HG02981 (cell line): ENCODE results near the gene CHST11.

Experiments used
- ATAC-seq: cut with Tn5 transposase; IDR thresholded peaks from one replicate; pipeline ENCODE4 v1.9.1; 2021; ENCODE audit warnings: mild to moderate bottlenecking, moderate library complexity; ENCODE audit not compliant: unreplicated experiment

The CHST11 gene

GRCh38 chr12:104707794-104708558, 251.2 kb downstream of the CHST11 start:
- ATAC-seq = no peak

DNA sequence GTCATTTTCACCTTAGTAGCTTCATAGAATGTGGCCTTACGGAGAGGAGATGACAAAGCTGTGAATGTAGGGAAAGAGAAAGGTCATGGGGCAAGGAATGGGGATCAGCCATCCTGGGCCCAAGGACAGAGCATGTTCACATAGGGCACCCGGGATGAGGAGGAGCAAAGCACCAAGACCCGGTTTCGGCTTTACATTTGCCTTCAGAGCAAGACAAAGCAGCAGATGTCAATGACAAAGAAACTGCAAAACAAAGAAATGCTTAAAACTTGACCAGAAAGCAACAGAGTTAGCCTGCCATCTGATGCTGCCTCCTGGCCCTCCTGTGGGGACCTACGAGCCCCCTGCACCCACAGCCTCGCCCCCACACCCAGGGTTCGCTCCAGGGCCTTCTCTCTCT, 252.1 kb downstream of the CHST11 start:
- no peak for ATAC-seq

GRCh38 chr12:104709692-104710435, 253.1 kb downstream of the CHST11 start:
- ATAC-seq = no peak

GRCh38 chr12:104710940-104711689, 254.4 kb downstream of the CHST11 start:
- no peak for ATAC-seq

- ATAC-seq = no peak
These were observed 255.7 kb downstream of the CHST11 start for GRCh38 chr12:104712477-104712876.

DNA sequence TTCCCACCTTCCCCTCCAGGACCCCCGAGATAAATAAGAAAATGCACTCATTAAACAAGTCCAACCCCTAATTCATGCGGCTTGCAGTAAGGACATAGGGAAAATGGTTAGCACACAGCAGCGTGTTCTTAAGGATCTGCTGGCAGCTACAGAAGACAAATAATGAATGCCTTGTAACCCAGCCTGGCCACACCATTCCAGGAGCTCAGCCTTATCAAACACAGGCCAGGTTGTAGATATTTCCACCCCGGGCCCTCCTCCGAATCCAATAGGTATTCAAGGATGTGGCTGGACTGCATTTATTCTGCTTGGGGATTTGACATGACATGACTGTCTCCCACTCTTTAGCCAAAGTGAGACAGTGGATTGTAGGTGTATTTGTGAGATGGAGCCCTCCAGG, 256.2 kb downstream of the CHST11 start:
- ATAC-seq = no peak

DNA sequence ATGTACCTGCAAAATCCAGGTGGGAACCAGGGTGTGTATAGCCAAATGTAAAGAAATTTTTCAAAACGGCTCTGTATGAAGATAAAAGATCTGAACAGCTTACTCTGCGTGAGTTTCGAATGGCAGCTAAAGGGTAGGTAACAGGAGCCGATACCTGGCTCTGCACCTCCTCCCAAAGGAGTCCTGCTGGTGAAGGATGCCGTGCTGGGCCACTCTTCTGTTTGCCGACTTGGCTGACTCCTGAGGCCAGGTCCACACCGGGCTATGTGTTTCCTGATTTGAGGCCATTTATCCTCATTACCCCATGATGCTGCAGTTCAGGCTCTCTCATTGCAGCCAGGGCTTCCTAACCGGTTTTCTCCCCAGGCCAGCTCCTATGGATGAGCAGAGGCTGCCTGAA, 256.7 kb downstream of the CHST11 start:
- ATAC-seq = no peak

DNA sequence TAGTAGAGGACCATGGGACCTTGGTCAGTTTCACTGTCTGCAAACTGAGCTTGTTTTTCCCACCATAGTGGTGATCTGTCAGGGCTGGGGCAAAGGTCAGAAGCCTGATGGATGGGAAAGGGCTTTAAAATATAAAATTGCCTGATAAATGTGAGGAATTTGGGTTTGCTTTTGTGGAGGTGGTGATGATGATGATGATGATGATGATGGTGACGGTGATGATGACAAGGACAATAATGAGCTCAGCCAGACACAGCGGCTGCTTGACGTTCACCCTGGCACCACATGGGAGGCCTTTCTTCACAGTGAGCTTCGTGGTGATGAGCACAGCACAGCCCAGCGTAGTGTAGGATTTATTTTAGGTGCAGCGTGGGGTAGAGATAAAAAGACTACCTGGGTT, 257.6 kb downstream of the CHST11 start:
- no peak for ATAC-seq

GRCh38 chr12:104716172-104716571, 259.4 kb downstream of the CHST11 start:
- no peak for ATAC-seq

GRCh38 chr12:104718304-104718929, 261.7 kb downstream of the CHST11 start:
- no peak for ATAC-seq

GRCh38 chr12:104719700-104720338, 263.1 kb downstream of the CHST11 start:
- ATAC-seq = peak; percentile 7

GRCh38 chr12:104720339-104721038, 263.7 kb downstream of the CHST11 start:
- peak; percentile 46 for ATAC-seq

- ATAC-seq = no peak
These were observed 264.3 kb downstream of the CHST11 start for GRCh38 chr12:104721039-104721405.

DNA sequence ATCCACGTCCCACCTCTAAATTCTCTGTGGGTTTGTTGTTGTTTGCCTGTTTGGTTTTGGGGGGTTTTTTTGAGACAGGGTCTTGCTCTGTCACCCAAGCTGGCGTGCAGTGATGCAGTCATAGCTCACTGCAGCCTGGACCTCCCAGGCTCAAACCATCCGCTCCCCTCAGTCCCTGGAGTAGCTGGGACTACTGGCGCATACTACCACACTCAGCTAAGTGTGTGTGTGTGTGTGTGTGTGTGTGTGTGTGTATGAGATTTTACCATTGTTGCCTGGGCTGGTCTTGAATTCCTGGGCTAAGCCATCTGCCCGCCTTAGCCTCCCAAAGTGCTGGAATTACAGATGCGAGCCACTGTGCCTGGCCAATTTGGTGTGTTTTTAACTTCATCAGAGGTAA, 265.2 kb downstream of the CHST11 start:
- ATAC-seq = no peak

- ATAC-seq = peak; percentile 37
These were observed 266.1 kb downstream of the CHST11 start for GRCh38 chr12:104722601-104723534.

DNA sequence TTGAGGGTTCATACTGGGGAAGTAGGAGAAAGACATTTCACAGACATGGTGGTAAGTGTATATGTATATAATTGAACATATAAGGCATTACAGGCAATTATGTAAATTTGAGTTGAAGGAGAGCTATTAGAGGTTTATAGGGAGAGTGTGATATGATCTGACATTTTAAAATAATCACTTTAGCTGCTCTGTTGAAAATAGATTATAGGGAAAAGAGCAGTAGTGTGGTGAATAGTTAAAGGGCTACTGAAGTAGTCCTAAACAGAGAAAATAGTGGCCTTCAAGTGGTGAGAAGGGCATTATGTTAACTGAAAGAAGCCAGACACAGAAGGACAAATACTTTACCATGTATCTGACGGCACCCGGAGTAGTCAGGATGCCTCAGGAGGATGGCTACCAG, 267.1 kb downstream of the CHST11 start:
- ATAC-seq = no peak

DNA sequence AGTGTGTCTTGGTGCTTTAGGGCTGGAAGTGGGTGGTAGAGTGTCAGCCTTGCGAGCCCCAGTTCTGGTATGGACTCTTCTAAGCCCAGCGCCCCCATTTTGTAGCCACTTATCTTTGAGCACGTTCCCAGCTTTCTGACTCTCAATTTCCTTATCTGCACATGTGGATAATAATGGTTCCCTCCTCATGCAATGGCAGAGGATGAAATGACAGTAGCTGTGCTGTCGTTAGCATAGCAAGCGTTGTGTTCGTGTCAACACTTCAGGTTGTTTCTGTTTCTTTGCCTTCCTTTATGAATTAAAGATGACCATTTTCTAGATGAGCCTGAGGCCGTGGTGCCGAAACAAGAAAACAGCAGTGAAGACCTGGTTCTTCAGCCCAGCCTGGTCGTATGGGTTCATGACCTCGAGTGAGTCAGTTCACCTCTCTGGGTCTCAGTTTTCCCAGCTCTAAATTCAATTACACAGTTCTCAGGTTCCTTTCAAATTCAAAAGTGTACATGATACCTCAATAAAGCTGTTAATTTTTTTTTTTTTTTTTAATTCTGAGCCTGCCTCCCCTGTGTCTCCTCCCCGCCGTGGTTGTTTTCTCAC, 268.3 kb downstream of the CHST11 start:
- no peak for ATAC-seq

DNA sequence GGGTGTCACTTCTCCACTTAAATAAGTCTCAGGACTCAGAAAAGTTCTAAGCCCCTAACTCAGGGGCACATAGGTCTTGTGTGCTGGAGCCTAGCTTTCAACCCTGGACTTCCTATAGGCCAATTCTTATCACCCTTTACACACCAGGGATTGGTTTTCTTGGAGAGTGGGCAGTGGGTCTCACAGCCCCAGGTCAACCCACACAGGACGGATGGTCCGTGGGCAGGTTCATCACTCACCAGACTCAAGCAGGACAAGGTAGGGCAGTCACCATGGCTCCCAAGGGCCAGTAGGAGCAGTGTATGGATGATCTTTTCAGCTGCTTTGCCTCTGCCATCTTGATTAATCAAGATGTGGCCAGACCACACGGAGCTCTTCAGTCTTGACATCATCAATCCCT, 268.9 kb downstream of the CHST11 start:
- ATAC-seq = no peak
